ENCODE measurements around the gene COL24A1.

DNA sequence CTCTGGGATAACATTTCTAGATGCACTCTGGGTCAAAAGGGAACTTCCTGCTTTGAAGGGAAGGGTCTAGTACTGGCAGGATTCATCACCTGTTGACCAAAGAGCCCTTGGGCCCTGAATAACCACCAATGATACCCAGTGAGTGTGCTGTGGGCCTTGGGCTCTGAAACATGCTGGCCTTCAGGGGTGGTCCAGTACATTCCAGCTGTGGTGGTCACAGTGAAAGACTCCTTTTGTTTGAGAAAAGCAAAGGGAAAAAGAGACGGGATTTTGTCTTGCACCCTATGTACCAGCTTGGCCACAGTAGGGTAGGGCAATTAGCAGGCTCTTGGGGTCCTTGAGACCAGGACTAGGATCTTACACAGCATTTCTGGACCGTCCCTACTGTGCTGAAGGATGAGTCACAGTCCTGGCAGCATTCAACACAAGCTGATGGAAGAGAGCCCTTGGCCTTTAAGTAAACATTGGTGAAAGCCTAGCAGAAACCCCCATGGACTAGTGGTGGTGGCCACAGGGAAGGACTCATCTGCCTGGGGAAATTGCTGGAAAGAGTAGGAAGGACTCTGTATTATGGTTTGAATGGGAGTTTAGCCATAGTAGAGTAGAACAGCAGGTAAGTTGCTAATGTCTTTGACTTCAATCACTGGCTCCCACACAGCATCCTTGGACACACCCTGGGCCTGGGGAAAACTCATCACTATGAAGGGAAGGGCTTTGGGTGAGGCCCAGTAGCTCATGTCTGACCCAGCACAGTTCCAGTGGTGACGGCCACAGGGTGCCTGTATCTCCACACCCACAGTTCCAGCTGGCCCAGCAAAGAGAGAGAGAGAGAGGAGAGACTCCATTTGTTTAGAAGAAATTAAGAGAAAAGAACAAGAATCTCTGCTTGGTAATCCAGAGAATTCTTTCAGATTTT is 87.5 kb downstream of the COL24A1 start:
- no peak for TF ChIP-seq EZH2 (IDR thresholded peaks at IDR 0.05; ENCODE audit: borderline replicate concordance, low read depth, low read length, severe bottlenecking)
- TF ChIP-seq, protein P1, sequence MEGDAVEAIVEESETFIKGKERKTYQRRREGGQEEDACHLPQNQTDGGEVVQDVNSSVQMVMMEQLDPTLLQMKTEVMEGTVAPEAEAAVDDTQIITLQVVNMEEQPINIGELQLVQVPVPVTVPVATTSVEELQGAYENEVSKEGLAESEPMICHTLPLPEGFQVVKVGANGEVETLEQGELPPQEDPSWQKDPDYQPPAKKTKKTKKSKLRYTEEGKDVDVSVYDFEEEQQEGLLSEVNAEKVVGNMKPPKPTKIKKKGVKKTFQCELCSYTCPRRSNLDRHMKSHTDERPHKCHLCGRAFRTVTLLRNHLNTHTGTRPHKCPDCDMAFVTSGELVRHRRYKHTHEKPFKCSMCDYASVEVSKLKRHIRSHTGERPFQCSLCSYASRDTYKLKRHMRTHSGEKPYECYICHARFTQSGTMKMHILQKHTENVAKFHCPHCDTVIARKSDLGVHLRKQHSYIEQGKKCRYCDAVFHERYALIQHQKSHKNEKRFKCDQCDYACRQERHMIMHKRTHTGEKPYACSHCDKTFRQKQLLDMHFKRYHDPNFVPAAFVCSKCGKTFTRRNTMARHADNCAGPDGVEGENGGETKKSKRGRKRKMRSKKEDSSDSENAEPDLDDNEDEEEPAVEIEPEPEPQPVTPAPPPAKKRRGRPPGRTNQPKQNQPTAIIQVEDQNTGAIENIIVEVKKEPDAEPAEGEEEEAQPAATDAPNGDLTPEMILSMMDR (IDR thresholded peaks at IDR 0.05; ENCODE audit: borderline replicate concordance, extremely low read depth, low read length, poor library complexity, severe bottlenecking): no peak
